ENCODE results near the gene IL6.
"Not testable (repeated sequence)": the region's sequence is repeated elsewhere in the genome, so short reads cannot be mapped to it uniquely, and the experiment has no call there.

Gene IL6

GRCh38 chr7:22697876-22698606 is 29.0 kb upstream of the IL6 start:
- TF ChIP-seq CTCF (IDR thresholded peaks at IDR 0.05; ENCODE audit: insufficient read depth, low read depth, low read length, missing control alignments): no peak
- DNase-seq (ENCODE audit: low read depth): no peak
- H3K4me3 ChIP-seq (ENCODE audit: low read length): no peak overlapping the region

GRCh38 chr7:22698767-22699166 is 28.2 kb upstream of the IL6 start:
- no peak overlapping the region for H3K4me3 ChIP-seq (ENCODE audit: low read length)
- DNase-seq (ENCODE audit: low read depth): peak; percentile 39
- no peak for TF ChIP-seq CTCF (IDR thresholded peaks at IDR 0.05; ENCODE audit: insufficient read depth, low read depth, low read length, missing control alignments)

- no peak for TF ChIP-seq CTCF (IDR thresholded peaks at IDR 0.05; ENCODE audit: insufficient read depth, low read depth, low read length, missing control alignments)
- no peak for DNase-seq (ENCODE audit: low read depth)
- no peak overlapping the region for H3K4me3 ChIP-seq (ENCODE audit: low read length)
Measured at GRCh38 chr7:22700559-22701002, 26.4 kb upstream of the IL6 start.

- no peak overlapping the region for H3K4me3 ChIP-seq (ENCODE audit: low read length)
- TF ChIP-seq CTCF (IDR thresholded peaks at IDR 0.05; ENCODE audit: insufficient read depth, low read depth, low read length, missing control alignments): no peak
- no peak for DNase-seq (ENCODE audit: low read depth)
Measured at GRCh38 chr7:22702516-22702915, 24.5 kb upstream of the IL6 start.

- not testable (repeated sequence) for DNase-seq (ENCODE audit: low read depth); H3K4me3 ChIP-seq (ENCODE audit: low read length)
Measured at GRCh38 chr7:22703107-22703855, 23.7 kb upstream of the IL6 start.

- not testable (repeated sequence) for H3K4me3 ChIP-seq (ENCODE audit: low read length); DNase-seq (ENCODE audit: low read depth)
Measured at GRCh38 chr7:22703978-22704610, 22.9 kb upstream of the IL6 start.

- H3K4me3 ChIP-seq (ENCODE audit: low read length); DNase-seq (ENCODE audit: low read depth): not testable (repeated sequence)
Measured at GRCh38 chr7:22704722-22705121, 22.3 kb upstream of the IL6 start.

- H3K4me3 ChIP-seq (ENCODE audit: low read length); DNase-seq (ENCODE audit: low read depth): not testable (repeated sequence)
Measured at GRCh38 chr7:22705874-22706273, 21.1 kb upstream of the IL6 start.

GRCh38 chr7:22707026-22707691 is 19.8 kb upstream of the IL6 start:
- not testable (repeated sequence) for H3K4me3 ChIP-seq (ENCODE audit: low read length); DNase-seq (ENCODE audit: low read depth)

GRCh38 chr7:22708214-22708613 is 18.8 kb upstream of the IL6 start:
- H3K4me3 ChIP-seq (ENCODE audit: low read length); DNase-seq (ENCODE audit: low read depth): not testable (repeated sequence)

GRCh38 chr7:22708677-22709061 is 18.3 kb upstream of the IL6 start:
- not testable (repeated sequence) for DNase-seq (ENCODE audit: low read depth); H3K4me3 ChIP-seq (ENCODE audit: low read length)

GRCh38 chr7:22709062-22709829 is 17.8 kb upstream of the IL6 start:
- DNase-seq (ENCODE audit: low read depth): not testable (repeated sequence)

More at GRCh38 chr7:22709062-22709829, 17.8 kb upstream of the IL6 start:
- not testable (repeated sequence) for H3K4me3 ChIP-seq (ENCODE audit: low read length)
